ENCODE results near the gene MXI1. TPM values are rescaled to one million over a fixed set of nuclear protein-coding genes. Genes with fewer than 3 reads are reported as not detected.
"Not testable (repeated sequence)": the region's sequence is repeated elsewhere in the genome, so short reads cannot be mapped to it uniquely, and the experiment has no call there.

Gene MXI1
- total RNA-seq, 1 experiment from 2014 or later: 52.9 TPM

DNA sequence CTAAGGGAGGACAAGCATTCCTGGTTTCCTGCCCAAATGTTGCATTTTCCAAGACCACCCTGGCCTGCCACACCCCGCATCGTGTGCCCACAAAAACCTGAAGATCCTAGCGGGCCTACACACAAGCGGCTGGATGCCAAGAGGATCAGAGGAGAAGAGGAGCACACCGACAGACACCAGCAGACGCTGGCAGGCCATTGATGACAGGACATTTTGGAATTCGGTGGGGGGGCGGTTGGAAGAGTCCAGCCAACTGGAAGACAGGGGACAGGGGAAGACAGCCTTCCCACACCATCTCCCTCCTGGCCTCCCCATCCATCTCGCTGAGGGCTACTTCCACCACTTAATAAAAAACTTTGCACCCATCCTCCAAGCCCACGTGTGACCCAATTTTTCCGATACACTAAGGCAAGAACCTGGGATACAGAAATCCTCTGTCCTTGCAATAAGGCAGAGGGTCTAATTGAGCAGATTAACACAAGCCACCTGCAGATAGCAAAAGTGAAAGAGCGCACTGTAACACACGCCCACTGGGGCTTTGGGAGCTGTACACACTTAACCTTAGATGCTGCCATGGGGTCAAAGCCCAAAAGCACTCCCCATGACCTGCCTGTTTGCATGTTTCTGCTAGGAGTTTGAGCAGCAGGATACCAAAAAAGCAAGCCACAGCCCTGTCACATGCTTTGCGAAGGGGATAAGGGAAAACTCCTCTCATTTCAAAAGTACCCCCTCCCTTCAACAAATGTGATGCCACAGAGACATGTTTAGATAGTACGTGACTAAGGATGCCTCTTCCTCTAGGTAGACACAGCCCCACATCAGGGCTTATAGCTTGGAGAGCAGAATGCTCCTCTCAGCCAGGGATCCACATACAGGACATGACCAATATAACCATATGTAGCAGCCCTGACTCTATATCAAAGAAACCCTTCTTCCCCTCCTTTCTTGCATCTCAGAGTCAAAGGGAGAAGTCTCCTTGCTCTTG lies 110.8 kb downstream of the MXI1 start:
- no peak for DNase-seq (ENCODE audit: low read depth, low spot score)
- in situ Hi-C loops (cut with HindIII; ENCODE audit: low pct_unique_long_range_greater_than_20kb, low sequenced_read_pairs): no loop called here

GRCh38 chr10:110321869-110322620 lies 114.6 kb downstream of the MXI1 start:
- in situ Hi-C loops (cut with HindIII; ENCODE audit: low pct_unique_long_range_greater_than_20kb, low sequenced_read_pairs): no loop called here
- no peak for DNase-seq (ENCODE audit: low read depth, low spot score)

DNA sequence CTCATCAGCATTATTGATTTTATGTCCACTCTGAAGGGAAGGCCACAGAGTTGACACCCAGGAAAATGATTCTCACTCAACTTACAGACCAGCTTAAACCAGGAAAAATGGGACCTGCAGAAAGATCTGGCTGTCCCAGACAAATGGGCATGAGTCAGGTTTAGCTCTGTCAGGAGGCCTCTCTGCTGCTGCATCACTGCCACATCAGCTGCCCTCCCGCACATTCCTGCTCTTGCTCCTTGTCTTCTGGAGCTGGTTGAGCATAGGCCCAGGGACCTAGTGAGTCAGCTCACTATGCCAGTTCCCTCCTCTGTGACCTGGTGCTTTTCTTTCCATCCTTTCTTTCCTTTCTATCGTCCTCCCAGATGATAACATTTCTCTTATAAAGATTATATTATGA lies 116.1 kb downstream of the MXI1 start:
- in situ Hi-C loops (cut with HindIII; ENCODE audit: low pct_unique_long_range_greater_than_20kb, low sequenced_read_pairs): no loop called here
- DNase-seq (ENCODE audit: low read depth, low spot score): no peak

- no peak for DNase-seq (ENCODE audit: low read depth, low spot score)
- in situ Hi-C loops (cut with HindIII; ENCODE audit: low pct_unique_long_range_greater_than_20kb, low sequenced_read_pairs): no loop called here
These were observed 116.9 kb downstream of the MXI1 start for GRCh38 chr10:110324201-110324804.

DNA sequence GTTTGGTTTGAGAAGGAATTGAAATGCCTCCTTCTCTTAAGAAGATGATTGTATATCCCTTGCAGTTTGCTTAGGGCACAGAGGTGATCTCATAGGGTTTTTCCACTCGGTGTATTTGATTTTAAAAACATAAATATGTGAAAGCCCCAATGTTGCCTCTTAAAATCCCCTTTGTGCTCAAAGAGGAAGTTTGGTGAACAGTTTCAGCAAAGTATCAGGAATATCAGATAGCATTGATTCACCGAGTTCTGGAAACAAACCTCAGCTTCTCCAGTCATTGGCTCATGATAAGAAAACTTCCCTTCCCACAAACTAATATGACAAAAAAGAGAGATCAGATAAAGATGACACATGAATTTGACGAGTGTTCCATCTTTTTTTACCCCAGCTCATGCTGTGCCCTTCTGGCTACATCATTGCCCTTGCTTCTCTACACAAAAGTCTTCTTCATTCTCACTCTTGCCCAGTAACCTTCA lies 117.4 kb downstream of the MXI1 start:
- no peak for DNase-seq (ENCODE audit: low read depth, low spot score)
- in situ Hi-C loops (cut with HindIII; ENCODE audit: low pct_unique_long_range_greater_than_20kb, low sequenced_read_pairs): loop anchor here (25.0 kb wide), 1 partner anchor 212 kb away; no protein-coding TSS in a partner anchor

GRCh38 chr10:110326351-110327032 lies 119.1 kb downstream of the MXI1 start:
- in situ Hi-C loops (cut with HindIII; ENCODE audit: low pct_unique_long_range_greater_than_20kb, low sequenced_read_pairs): loop anchor here (25.0 kb wide), 1 partner anchor 211 kb away; no protein-coding TSS in a partner anchor

DNA sequence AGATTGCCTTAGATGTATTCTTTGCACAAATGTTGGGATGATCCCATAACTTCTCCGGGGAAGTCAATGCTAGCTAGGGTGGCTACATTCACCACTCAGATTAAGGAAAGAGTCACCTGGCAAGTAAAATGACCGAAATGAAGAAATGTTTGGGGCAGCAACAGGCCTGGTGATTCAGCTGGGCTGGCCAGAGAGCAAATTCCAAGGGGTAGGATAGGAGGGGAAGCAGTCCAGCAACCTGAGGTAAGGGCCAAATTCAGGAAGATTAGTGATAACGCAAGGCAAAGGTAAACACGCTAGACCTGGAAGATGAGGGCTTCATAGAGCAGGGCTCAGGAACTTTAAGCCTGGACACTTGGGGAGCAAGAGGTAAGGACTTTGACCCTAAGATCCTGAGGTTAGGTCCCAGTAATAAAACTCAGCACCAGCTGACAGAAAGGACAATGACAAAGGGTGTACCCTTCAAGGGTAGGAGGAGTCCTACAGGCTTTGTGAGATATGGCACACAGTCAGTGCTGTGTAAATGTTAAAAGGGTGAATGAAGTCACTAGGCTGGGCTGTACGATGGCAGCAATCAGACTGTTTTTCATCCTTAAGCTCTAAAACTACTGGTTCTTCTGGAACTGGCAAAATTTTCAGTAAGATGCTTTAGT lies 120.0 kb downstream of the MXI1 start:
- no peak for DNase-seq (ENCODE audit: low read depth, low spot score)
- in situ Hi-C loops (cut with HindIII; ENCODE audit: low pct_unique_long_range_greater_than_20kb, low sequenced_read_pairs): loop anchor here (25.0 kb wide), 1 partner anchor 210 kb away; no protein-coding TSS in a partner anchor

More at GRCh38 chr10:110326351-110327032, 119.1 kb downstream of the MXI1 start:
- peak; percentile 59 for DNase-seq (ENCODE audit: low read depth, low spot score)

DNA sequence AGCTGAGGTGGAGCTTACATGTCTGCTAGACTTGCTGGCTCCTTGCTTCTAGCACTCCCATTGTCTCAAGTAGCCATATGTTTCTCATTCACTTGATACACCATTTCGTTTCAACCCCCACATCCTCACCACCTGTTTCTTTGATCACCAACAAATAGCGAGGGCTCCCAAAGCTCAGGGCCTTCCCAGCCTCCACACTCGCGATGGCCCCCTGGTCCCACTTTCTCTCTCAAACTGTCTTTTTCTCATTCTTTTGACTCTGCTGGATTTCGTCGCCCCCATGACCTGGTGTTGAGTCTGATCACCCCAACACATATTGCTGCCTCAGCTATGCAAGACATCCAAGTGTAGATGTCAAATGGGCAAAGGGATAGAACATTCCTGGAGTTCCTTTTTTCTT lies 123.3 kb downstream of the MXI1 start:
- in situ Hi-C loops (cut with HindIII; ENCODE audit: low pct_unique_long_range_greater_than_20kb, low sequenced_read_pairs): loop anchor here (25.0 kb wide), 1 partner anchor 207 kb away; no protein-coding TSS in a partner anchor
- no peak for DNase-seq (ENCODE audit: low read depth, low spot score)

- in situ Hi-C loops (cut with HindIII; ENCODE audit: low pct_unique_long_range_greater_than_20kb, low sequenced_read_pairs): loop anchor here (25.0 kb wide), 1 partner anchor 206 kb away; no protein-coding TSS in a partner anchor
- not testable (repeated sequence) for DNase-seq (ENCODE audit: low read depth, low spot score)
These were observed 123.9 kb downstream of the MXI1 start for GRCh38 chr10:110331226-110331795.

DNA sequence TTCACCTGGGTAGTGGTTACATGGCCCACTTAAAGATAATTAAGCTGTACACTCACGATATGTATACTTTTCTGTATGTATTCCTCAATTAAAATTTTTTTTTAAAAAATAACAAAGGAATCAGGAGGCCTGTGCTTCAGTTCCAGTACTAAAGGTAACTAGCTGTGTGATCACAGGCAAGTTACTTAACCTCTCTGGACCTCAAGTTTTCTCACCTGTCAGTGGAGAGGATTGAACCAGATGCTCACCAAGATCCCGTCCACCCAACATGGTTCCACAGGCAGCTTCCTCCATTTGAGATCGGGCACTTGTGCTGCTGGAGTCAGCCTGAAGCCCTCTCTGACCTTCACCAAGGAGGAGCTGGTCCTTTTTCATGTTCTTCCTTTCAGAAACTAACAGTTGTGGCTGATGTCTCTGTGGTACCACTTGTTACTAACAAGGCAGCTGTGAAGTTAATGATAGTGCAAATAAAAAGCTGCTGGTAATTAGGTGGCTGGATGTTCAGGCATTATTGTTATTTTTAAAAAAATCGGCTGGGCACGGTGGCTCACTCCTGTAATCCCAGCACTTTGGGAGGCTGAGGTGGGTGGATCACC lies 126.8 kb downstream of the MXI1 start:
- in situ Hi-C loops (cut with HindIII; ENCODE audit: low pct_unique_long_range_greater_than_20kb, low sequenced_read_pairs): loop anchor here (25.0 kb wide), 1 partner anchor 203 kb away; no protein-coding TSS in a partner anchor
- DNase-seq (ENCODE audit: low read depth, low spot score): no peak

GRCh38 chr10:110335314-110336064 lies 128.1 kb downstream of the MXI1 start:
- in situ Hi-C loops (cut with HindIII; ENCODE audit: low pct_unique_long_range_greater_than_20kb, low sequenced_read_pairs): loop anchor here (25.0 kb wide), 1 partner anchor 202 kb away; no protein-coding TSS in a partner anchor
- DNase-seq (ENCODE audit: low read depth, low spot score): no peak

DNA sequence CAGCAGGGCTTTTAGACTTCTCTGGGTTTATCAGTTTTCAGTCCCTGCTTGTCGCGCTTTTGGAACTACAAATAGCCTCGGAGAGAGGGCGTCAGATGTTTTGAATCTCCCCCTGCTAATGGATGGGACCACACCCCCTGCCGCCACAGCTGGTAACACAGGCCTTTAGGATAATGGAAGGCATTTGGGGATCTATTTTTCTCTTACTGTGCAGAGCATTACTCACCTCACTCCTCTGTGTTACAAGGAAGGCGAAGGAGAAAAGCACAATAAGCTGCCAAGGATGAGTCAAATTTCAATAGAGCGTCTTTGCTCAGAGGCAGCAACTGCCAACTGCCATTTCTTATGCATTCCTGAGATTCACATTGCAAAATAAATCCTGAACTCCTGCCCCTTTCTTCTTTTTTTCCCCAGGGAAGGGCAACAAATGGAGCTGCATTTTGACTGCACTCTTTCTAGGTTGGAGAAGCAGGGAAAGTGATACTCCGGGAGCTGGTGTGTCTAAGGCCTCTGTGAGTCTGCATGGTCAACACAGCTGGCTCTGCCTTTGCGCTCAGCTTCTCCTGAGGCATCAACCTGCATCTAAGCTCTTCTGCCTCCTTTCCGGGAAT lies 128.8 kb downstream of the MXI1 start:
- in situ Hi-C loops (cut with HindIII; ENCODE audit: low pct_unique_long_range_greater_than_20kb, low sequenced_read_pairs): loop anchor here (25.0 kb wide), 1 partner anchor 201 kb away; no protein-coding TSS in a partner anchor
- DNase-seq (ENCODE audit: low read depth, low spot score): no peak

Measured in SK-MEL-5 (cell line).